Rectal smooth muscle tissue (tissue), 1 donor: ENCODE measurements around the gene CDCA3.
A peak's percentile ranks its signal among the peaks of the same experiment; 100 is the strongest.

Source experiments
- H3K27ac ChIP-seq: one replicate; pipeline ENCODE4 v1.7.0; 2013; ENCODE audit warnings: low read depth, low read length, inconsistent platforms
- H3K27me3 ChIP-seq: one replicate; pipeline ENCODE4 v1.7.0; 2013; ENCODE audit warnings: low read length; ENCODE audit not compliant: control insufficient read depth, insufficient read depth
- H3K36me3 ChIP-seq: one replicate; pipeline ENCODE4 v1.7.0; 2013; ENCODE audit warnings: low read length; ENCODE audit not compliant: control insufficient read depth, insufficient read depth
- H3K4me1 ChIP-seq: one replicate; pipeline ENCODE4 v1.7.0; 2013; ENCODE audit warnings: low read length; ENCODE audit not compliant: control insufficient read depth, insufficient read depth
- H3K4me3 ChIP-seq: one replicate; pipeline ENCODE4 v1.7.0; 2013; ENCODE audit warnings: low read length
- H3K9ac ChIP-seq: one replicate; pipeline ENCODE4 v1.7.0; 2013; ENCODE audit warnings: low read length

CDCA3 gene

DNA sequence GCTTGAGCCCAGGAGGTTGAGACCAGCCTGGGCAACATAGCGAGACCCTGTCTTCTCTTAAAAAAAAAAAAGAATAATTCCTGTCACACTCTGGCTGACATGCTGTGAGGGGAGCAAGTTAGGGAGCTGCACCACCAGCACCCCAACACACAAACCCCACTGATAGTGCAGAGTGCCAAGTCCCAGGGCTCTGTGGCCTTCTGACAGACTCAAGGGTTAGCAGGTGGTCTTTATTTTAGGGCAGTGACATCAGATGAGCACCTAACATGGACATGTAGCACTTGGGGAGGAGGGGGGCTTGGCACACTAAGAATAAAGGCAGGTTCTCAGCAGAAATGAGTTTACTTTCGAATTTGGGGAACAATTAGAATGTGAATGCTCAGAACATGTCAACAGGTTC lies 7.7 kb upstream of the CDCA3 start:
- H3K27ac ChIP-seq: no peak overlapping the region
- peaks cover 51% of the 10 kb centered on the region for H3K36me3 ChIP-seq
- H3K27me3 ChIP-seq: no peaks in the 10 kb centered on the region
- H3K9ac ChIP-seq: no peak overlapping the region
- H3K4me1 ChIP-seq: no peaks in the 10 kb centered on the region
- H3K4me3 ChIP-seq: no peak overlapping the region

DNA sequence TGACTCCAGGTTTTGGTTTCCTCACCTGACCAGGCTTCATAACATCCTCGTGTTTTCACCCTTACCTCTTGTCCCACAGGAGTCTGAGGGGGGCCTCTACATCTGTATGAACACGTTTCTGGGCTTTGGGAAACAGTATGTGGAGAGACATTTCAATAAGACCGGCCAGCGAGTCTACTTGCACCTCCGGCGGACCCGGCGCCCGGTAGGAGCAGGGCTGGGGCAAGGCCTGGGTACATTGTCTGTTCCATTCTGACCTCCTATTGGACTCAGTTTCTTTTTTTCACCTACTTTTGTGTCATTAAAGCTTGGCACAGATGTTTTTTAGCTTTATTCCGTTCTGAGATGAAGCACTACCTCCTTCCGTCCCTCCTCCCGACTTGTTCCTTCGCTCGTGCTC lies 4.2 kb upstream of the CDCA3 start:
- Histone ChIP-seq H3K27ac (no peak overlapping the region), H3K4me3 (no peak overlapping the region), H3K27me3 (no peaks in the 10 kb centered on the region), H3K36me3 (peaks cover 34% of the 10 kb centered on the region), H3K9ac (no peak overlapping the region), H3K4me1 (no peaks in the 10 kb centered on the region)

- Histone ChIP-seq H3K36me3 (peaks cover 29% of the 10 kb centered on the region), H3K27ac (no peak overlapping the region), H3K27me3 (no peaks in the 10 kb centered on the region), H3K4me1 (no peaks in the 10 kb centered on the region), H3K4me3 (no peak overlapping the region), H3K9ac (no peak overlapping the region)
These were observed 3.0 kb upstream of the CDCA3 start for GRCh38 chr12:6854036-6854435.

DNA sequence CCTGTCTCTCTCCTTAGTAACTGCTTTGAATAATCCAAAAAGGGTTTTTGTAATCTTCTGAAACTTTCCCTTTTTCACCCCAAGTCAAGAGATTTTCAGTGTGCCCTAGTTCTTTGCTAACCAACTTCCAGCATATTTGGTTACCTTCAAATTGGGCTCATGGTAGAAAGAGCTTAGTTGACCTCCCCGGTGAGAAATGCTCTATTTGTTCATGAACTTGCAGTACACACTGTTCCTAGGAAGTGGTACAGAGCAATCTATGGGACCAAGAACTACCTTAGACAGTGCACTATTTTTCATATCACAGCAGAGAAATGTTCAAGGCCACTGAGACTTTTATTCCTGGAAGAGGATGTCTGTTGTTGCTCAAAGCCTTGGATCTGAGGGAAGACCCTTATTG lies 2.5 kb upstream of the CDCA3 start:
- Histone ChIP-seq H3K36me3 (peaks cover 25% of the 10 kb centered on the region), H3K27me3 (no peaks in the 10 kb centered on the region), H3K9ac (no peak overlapping the region), H3K4me3 (no peak overlapping the region), H3K4me1 (no peaks in the 10 kb centered on the region), H3K27ac (no peak overlapping the region)

GRCh38 chr12:6852651-6853354 lies 1.7 kb upstream of the CDCA3 start:
- peaks cover 17% of the 10 kb centered on the region for H3K36me3 ChIP-seq
- no peaks in the 10 kb centered on the region for H3K27me3 ChIP-seq
- H3K4me1 ChIP-seq: no peaks in the 10 kb centered on the region
- peak overlapping the region; percentile 65 for H3K27ac ChIP-seq
- peak overlapping the region; percentile 46 for H3K4me3 ChIP-seq
- no peak overlapping the region for H3K9ac ChIP-seq

DNA sequence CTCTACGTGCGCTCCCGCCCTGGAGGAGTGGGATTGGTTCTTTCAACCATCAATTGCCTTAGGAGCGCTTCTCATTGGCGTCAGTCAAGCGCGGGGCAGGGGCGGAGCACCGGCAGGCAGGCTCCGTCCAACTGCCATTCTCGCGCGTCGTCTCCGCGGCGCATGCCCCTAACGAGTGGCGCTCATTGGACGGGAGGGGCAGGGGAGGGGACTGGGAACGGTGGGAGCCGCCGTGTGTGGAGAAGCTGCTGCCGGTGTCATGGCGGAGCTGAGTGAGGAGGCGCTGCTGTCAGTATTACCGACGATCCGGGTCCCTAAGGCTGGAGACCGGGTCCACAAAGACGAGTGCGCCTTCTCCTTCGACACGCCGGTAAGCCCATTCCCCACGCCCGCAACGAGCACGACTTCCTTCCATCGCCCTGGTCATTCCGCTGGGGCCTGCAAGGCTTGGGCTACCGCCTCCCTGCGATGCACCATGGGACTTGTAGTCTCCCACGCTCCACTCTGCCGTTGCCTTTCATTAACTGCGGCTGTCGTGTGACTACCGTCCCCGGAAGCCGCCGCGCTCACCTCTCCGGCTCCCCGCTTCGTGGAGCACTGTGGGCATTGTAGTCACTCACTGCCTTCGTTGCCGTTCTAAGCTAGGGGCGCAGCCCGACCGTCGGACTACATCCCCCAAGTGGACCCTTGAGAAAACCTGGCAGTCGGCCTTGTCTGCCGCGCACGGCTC lies 1.0 kb upstream of the CDCA3 start, which contains the start of gene USP5:
Gene USP5, plus strand, starts transcription at position 230 of the 730 bp plus-strand sequence. Its CDS starts 30 bp downstream, at position 260.
- H3K4me1 ChIP-seq: no peaks in the 10 kb centered on the region
- H3K27ac ChIP-seq: peak within 1 kb of the TSS; percentile 87
- H3K27me3 ChIP-seq: no peaks in the 10 kb centered on the region
- peaks cover 12% of the 10 kb centered on the region for H3K36me3 ChIP-seq
- H3K4me3 ChIP-seq: peak within 1 kb of the TSS; percentile 88
- H3K9ac ChIP-seq: peak within 1 kb of the TSS; percentile 42

GRCh38 chr12:6850796-6851152 lies 312 bp downstream of the CDCA3 start:
- H3K36me3 ChIP-seq: peaks cover 4% of the 10 kb centered on the region
- H3K4me1 ChIP-seq: no peaks in the 10 kb centered on the region
- no peak overlapping the region for H3K27ac ChIP-seq
- no peak overlapping the region for H3K9ac ChIP-seq
- H3K4me3 ChIP-seq: peak overlapping the region; percentile 4
- H3K27me3 ChIP-seq: no peaks in the 10 kb centered on the region

DNA sequence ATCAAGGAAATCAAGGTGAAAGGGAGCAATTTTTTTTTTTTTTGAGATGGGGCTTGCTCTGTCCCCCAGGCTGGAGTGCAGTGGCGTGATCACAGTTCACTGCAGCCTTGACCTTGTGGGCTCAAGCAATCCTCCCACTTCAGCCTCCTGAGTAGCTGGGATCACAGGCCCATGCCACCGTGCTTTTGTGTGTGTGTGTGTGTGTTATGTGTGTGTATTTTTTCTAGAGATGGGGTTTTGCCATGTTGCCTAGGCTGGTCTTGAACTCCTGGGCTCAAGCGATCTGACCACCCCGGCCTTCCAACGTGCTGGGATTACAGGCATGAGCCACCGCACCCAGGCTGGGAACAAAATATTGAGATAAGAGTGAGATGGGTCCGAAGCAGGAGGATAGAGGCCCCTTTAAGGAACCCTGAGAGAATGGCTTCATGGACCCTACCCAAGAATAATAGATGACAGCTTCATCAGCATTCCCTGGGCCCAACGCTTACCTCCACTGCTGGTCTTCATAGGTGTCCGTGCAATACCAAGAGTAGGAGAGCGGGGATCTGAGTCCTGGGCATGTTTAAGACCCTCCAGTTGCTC lies 1.0 kb downstream of the CDCA3 start:
- no peaks in the 10 kb centered on the region for H3K36me3 ChIP-seq
- H3K9ac ChIP-seq: no peak overlapping the region
- H3K27me3 ChIP-seq: no peaks in the 10 kb centered on the region
- no peak overlapping the region for H3K4me3 ChIP-seq
- no peaks in the 10 kb centered on the region for H3K4me1 ChIP-seq
- H3K27ac ChIP-seq: no peak overlapping the region

DNA sequence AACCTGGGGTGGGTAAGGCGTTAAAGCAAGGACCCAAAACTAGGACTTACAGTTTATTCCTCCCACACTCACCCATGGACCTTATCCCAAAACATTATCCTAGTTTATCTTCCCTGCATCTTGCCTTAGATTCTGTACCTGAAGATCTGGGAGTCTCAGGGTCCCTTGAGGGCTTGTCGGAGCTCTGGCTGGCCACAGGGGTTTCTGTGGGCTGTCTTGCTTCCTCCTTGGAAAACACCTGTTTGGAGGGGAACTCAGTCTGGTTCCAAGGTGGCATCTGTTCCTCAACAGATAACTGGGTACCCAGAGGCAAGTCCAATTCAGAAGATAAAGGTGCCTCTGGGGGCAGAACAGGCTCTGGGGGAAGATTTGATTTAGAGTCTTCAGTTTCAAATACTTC lies 1.7 kb downstream of the CDCA3 start:
- H3K4me3 ChIP-seq: no peak overlapping the region
- peaks cover under 1% of the 10 kb centered on the region for H3K36me3 ChIP-seq
- no peak overlapping the region for H3K9ac ChIP-seq
- H3K27ac ChIP-seq: no peak overlapping the region
- no peaks in the 10 kb centered on the region for H3K27me3 ChIP-seq
- no peaks in the 10 kb centered on the region for H3K4me1 ChIP-seq

GRCh38 chr12:6847676-6848075 lies 3.4 kb downstream of the CDCA3 start:
- H3K4me1 ChIP-seq: no peaks in the 10 kb centered on the region
- H3K27me3 ChIP-seq: no peaks in the 10 kb centered on the region
- H3K27ac ChIP-seq: no peak overlapping the region
- H3K9ac ChIP-seq: no peak overlapping the region
- peaks cover 4% of the 10 kb centered on the region for H3K36me3 ChIP-seq
- H3K4me3 ChIP-seq: no peak overlapping the region

DNA sequence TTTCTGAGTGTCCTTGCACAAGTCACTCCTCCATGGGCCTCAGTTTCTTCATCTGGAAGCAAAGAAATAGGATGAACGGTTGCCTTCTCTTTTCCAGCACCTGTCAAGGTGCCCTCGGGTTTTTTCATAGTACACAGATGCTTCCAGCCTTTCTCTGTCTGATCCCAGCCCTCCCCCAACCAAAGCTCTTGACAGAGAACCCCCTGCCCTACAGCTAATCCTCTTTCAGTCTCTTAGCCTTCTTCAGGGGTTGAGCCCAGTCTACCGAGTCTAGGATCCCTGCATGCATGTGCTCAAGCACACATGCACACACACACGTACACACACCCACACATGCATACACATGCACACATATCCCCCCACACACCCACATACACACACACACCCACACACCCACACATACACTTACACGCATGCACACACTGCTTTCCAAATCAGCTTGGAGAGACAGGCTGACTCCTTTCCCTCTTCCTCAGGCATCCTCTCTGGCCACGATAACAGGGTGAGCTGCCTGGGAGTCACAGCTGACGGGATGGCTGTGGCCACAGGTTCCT lies 4.7 kb downstream of the CDCA3 start:
- Histone ChIP-seq H3K9ac (no peak overlapping the region), H3K4me3 (no peak overlapping the region), H3K4me1 (no peaks in the 10 kb centered on the region), H3K27ac (no peak overlapping the region), H3K36me3 (peaks cover 4% of the 10 kb centered on the region), H3K27me3 (no peaks in the 10 kb centered on the region)

DNA sequence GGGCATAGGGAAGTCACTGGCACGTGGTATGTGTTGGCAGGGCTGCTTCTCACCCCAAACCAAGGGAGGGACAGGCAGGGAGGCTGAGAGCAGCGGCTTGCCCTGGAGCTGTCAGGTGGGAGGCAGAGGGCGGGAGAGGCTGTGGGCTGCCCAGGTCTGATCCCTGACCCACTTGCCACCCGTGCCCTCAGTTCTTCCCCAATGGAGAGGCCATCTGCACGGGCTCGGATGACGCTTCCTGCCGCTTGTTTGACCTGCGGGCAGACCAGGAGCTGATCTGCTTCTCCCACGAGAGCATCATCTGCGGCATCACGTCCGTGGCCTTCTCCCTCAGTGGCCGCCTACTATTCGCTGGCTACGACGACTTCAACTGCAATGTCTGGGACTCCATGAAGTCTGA lies 5.7 kb downstream of the CDCA3 start:
- peaks cover 4% of the 10 kb centered on the region for H3K36me3 ChIP-seq
- H3K4me1 ChIP-seq: no peaks in the 10 kb centered on the region

More for the DNA sequence above, 5.7 kb downstream of the CDCA3 start:
- Histone ChIP-seq H3K4me3 (no peak overlapping the region), H3K27ac (no peak overlapping the region), H3K9ac (no peak overlapping the region), H3K27me3 (no peaks in the 10 kb centered on the region)
